DMS 273 treated with DMSO at 0.1 percent for 48 hours (cell line): Measurements from ENCODE around the gene FCHO1.
"Not testable (repeated sequence)": the region's sequence is repeated elsewhere in the genome, so short reads cannot be mapped to it uniquely, and the experiment has no call there.

Source experiments
- DNase-seq: peaks from one replicate; lab custom pipeline; 2025; lab: John Stamatoyannopoulos, UW

The FCHO1 gene

GRCh38 chr19:17762505-17763229 lies 11.4 kb downstream of the FCHO1 start:
- peak; percentile 26 for DNase-seq

- no peak for DNase-seq
Observed at GRCh38 chr19:17764348-17764747, 13.1 kb downstream of the FCHO1 start.

GRCh38 chr19:17765069-17765618 lies 13.9 kb downstream of the FCHO1 start:
- no peak for DNase-seq

- DNase-seq: peak; percentile 30
Observed at GRCh38 chr19:17766543-17767131, 15.4 kb downstream of the FCHO1 start.

GRCh38 chr19:17767559-17767958 lies 16.3 kb downstream of the FCHO1 start:
- no peak for DNase-seq

- DNase-seq: no peak
Observed at GRCh38 chr19:17770613-17771012, 19.3 kb downstream of the FCHO1 start.

GRCh38 chr19:17772172-17772571 lies 20.9 kb downstream of the FCHO1 start:
- DNase-seq: no peak

- no peak for DNase-seq
Observed at GRCh38 chr19:17775245-17775927, 24.1 kb downstream of the FCHO1 start.

GRCh38 chr19:17775991-17776803 lies 24.9 kb downstream of the FCHO1 start:
- no peak for DNase-seq

GRCh38 chr19:17777840-17778239 lies 26.6 kb downstream of the FCHO1 start:
- not testable (repeated sequence) for DNase-seq

- no peak for DNase-seq
Observed at GRCh38 chr19:17778251-17778967, 27.1 kb downstream of the FCHO1 start.

- DNase-seq: no peak
Observed at GRCh38 chr19:17778968-17779929, 28.0 kb downstream of the FCHO1 start.

- no peak for DNase-seq
Observed at GRCh38 chr19:17780781-17781180, 29.5 kb downstream of the FCHO1 start.

- not testable (repeated sequence) for DNase-seq
Observed at GRCh38 chr19:17783721-17784120, 32.4 kb downstream of the FCHO1 start.

GRCh38 chr19:17784201-17785008 lies 33.1 kb downstream of the FCHO1 start:
- peak; percentile 33 for DNase-seq

GRCh38 chr19:17787274-17787913 lies 36.1 kb downstream of the FCHO1 start:
- DNase-seq: no peak

GRCh38 chr19:17788632-17789031 lies 37.4 kb downstream of the FCHO1 start:
- no peak for DNase-seq

- DNase-seq: no peak
Observed at GRCh38 chr19:17790059-17790780, 38.9 kb downstream of the FCHO1 start.
